ENCODE measurements around the gene SEL1L.

The SEL1L gene

DNA sequence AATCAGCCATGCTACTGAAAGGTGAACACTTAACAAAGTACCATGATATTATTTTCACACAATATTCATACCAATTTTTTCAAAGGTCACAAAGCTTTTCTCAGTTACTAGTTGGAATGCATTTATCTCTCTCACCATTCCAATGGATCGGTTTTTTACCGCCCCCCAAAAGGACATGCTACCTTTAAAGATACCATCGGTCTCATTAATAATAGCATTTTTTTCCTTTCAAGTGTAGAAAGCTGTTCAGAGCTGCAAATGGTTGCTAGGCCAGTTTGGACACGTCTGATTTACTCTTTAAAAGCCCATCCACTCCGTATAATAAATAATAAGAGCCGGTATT, 98.6 kb downstream of the SEL1L start:
- no peaks in the 10 kb centered on the region for H3K36me3 ChIP-seq (ENCODE audit: control insufficient read depth in 2 of 2, insufficient read depth in 1 of 2, low read length in 2 of 2)
- TF ChIP-seq ZNF747 (tag by site-specific recombination; IDR thresholded peaks at IDR 0.05) (no peak), ZNF354C (tag by site-specific recombination; IDR thresholded peaks at IDR 0.05; ENCODE audit: borderline replicate concordance, low read depth) (no peak), ZNF350 (tag by site-specific recombination; IDR thresholded peaks at IDR 0.05) (no peak), ZNF658 (tag by site-specific recombination; IDR thresholded peaks at IDR 0.05) (no peak), ZNF501 (tag by site-specific recombination; IDR thresholded peaks at IDR 0.05) (no peak), ZNF549 (tag by site-specific recombination; IDR thresholded peaks at IDR 0.05) (no peak), ZNF157 (tag by site-specific recombination; IDR thresholded peaks at IDR 0.05) (no peak), ZSCAN16 (tag by site-specific recombination; IDR thresholded peaks at IDR 0.05) (no peak), HOXA7 (CRISPR knock-in tag; IDR thresholded peaks at IDR 0.05; ENCODE audit: borderline replicate concordance) (no peak), ZNF169 (tag by site-specific recombination; IDR thresholded peaks at IDR 0.05) (no peak)
- TF ChIP-seq, protein P1, sequence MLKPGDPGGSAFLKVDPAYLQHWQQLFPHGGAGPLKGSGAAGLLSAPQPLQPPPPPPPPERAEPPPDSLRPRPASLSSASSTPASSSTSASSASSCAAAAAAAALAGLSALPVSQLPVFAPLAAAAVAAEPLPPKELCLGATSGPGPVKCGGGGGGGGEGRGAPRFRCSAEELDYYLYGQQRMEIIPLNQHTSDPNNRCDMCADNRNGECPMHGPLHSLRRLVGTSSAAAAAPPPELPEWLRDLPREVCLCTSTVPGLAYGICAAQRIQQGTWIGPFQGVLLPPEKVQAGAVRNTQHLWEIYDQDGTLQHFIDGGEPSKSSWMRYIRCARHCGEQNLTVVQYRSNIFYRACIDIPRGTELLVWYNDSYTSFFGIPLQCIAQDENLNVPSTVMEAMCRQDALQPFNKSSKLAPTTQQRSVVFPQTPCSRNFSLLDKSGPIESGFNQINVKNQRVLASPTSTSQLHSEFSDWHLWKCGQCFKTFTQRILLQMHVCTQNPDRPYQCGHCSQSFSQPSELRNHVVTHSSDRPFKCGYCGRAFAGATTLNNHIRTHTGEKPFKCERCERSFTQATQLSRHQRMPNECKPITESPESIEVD (tag by site-specific recombination; IDR thresholded peaks at IDR 0.05) = no peak
- TF ChIP-seq, protein P2, sequence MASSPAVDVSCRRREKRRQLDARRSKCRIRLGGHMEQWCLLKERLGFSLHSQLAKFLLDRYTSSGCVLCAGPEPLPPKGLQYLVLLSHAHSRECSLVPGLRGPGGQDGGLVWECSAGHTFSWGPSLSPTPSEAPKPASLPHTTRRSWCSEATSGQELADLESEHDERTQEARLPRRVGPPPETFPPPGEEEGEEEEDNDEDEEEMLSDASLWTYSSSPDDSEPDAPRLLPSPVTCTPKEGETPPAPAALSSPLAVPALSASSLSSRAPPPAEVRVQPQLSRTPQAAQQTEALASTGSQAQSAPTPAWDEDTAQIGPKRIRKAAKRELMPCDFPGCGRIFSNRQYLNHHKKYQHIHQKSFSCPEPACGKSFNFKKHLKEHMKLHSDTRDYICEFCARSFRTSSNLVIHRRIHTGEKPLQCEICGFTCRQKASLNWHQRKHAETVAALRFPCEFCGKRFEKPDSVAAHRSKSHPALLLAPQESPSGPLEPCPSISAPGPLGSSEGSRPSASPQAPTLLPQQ (tag by site-specific recombination; IDR thresholded peaks at IDR 0.05) = no peak
- no peaks in the 10 kb centered on the region for H3K9me3 ChIP-seq (ENCODE audit: control insufficient read depth, insufficient read depth, low read depth, low read length)
- ChIA-PET CTCF (interaction anchor here (1.1 to 2.2 kb wide), 2 partner anchors 13 to 18 kb away, joined by 3 to 11 read pairs; no protein-coding TSS in a partner anchor), POLR2A (interaction anchor here (1.9 kb wide), 1 partner anchor 214 kb away, joined by 9 read pairs; the partner anchor contains the start of gene GTF2A1)
- peak overlapping the region; percentile 69 for H3K4me3 ChIP-seq (ENCODE audit: low read depth, low read length)
- no peak overlapping the region for H3K27ac ChIP-seq (ENCODE audit: extremely low read depth, low read depth, low read length)
- H3K4me1 ChIP-seq (ENCODE audit: control insufficient read depth, insufficient read depth, low read length) = peaks cover 18% of the 10 kb centered on the region

DNA sequence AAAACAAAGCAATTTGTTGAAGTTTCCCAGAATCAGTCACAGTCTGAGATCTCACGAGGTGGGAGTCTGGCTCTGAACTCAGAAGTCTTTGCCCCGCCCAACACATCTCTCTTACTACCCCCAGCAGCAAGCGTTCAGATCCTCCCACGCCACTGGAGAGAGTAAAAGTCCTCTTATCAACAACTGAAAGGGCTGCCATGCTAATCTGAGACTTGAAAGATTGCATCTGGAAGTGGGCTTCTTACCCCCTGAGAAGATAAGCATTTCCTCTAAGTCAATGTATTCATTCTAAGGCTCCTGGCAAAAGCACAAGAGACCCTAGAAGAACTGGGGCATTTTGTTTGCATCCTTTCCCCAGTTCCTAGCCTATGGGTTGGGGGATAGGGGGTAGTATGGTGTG, 99.4 kb downstream of the SEL1L start:
- no peak for TF ChIP-seq ZNF23 (tag by site-specific recombination; IDR thresholded peaks at IDR 0.05; ENCODE audit: borderline replicate concordance)
- peak; percentile 60 for TF ChIP-seq ZFHX2 (tag by site-specific recombination; conservative IDR thresholded peaks at IDR 0.05)
- peak; percentile 51; the same call in 1 of the 2 replicates for TF ChIP-seq EGR2 (tag by site-specific recombination; IDR thresholded peaks at IDR 0.05; ENCODE audit: low read depth)
- no peak for TF ChIP-seq ZNF837 (tag by site-specific recombination; IDR thresholded peaks at IDR 0.05)
- ChIA-PET POLR2A (no interaction called here), CTCF (interaction anchor here (0.7 kb wide), 1 partner anchor 165 kb away, joined by 3 read pairs; no protein-coding TSS in a partner anchor)
- H3K36me3 ChIP-seq (ENCODE audit: control insufficient read depth in 2 of 2, insufficient read depth in 1 of 2, low read length in 2 of 2) = no peaks in the 10 kb centered on the region
- H3K27ac ChIP-seq (ENCODE audit: extremely low read depth, low read depth, low read length) = no peak overlapping the region
- H3K4me1 ChIP-seq (ENCODE audit: control insufficient read depth, insufficient read depth, low read length) = peaks cover 18% of the 10 kb centered on the region
- no peak overlapping the region for H3K4me3 ChIP-seq (ENCODE audit: low read depth, low read length)
- H3K9me3 ChIP-seq (ENCODE audit: control insufficient read depth, insufficient read depth, low read depth, low read length) = no peaks in the 10 kb centered on the region

DNA sequence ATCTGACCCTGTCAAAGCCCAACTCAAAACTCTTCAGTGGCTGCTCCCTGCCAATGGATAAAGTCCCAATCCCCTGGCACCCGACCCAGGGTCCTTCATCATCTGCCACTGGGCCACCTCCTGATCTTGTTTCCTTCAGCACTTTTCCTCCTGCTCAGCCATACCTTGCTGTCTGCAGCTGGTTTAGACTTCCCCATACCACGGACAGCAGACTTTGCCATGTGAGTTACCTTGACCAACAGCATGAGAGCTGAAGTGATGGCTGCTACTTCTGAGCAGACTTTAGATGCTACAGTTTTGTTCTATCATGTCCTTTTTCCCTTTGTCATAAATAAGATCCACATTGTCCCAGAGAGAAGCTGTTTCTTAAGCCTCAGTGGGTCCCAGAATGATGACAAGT, 100.3 kb downstream of the SEL1L start:
- Histone ChIP-seq H3K4me3 (ENCODE audit: low read depth, low read length) (no peak overlapping the region), H3K36me3 (ENCODE audit: control insufficient read depth in 2 of 2, insufficient read depth in 1 of 2, low read length in 2 of 2) (no peaks in the 10 kb centered on the region), H3K9me3 (ENCODE audit: control insufficient read depth, insufficient read depth, low read depth, low read length) (no peaks in the 10 kb centered on the region), H3K27ac (ENCODE audit: extremely low read depth, low read depth, low read length) (no peak overlapping the region), H3K4me1 (ENCODE audit: control insufficient read depth, insufficient read depth, low read length) (peaks cover 18% of the 10 kb centered on the region)
- ChIA-PET CTCF (interaction anchor here (0.6 kb wide), 1 partner anchor 194 kb away, joined by 5 read pairs; no protein-coding TSS in a partner anchor), POLR2A (no interaction called here)
- TF ChIP-seq, protein P3, sequence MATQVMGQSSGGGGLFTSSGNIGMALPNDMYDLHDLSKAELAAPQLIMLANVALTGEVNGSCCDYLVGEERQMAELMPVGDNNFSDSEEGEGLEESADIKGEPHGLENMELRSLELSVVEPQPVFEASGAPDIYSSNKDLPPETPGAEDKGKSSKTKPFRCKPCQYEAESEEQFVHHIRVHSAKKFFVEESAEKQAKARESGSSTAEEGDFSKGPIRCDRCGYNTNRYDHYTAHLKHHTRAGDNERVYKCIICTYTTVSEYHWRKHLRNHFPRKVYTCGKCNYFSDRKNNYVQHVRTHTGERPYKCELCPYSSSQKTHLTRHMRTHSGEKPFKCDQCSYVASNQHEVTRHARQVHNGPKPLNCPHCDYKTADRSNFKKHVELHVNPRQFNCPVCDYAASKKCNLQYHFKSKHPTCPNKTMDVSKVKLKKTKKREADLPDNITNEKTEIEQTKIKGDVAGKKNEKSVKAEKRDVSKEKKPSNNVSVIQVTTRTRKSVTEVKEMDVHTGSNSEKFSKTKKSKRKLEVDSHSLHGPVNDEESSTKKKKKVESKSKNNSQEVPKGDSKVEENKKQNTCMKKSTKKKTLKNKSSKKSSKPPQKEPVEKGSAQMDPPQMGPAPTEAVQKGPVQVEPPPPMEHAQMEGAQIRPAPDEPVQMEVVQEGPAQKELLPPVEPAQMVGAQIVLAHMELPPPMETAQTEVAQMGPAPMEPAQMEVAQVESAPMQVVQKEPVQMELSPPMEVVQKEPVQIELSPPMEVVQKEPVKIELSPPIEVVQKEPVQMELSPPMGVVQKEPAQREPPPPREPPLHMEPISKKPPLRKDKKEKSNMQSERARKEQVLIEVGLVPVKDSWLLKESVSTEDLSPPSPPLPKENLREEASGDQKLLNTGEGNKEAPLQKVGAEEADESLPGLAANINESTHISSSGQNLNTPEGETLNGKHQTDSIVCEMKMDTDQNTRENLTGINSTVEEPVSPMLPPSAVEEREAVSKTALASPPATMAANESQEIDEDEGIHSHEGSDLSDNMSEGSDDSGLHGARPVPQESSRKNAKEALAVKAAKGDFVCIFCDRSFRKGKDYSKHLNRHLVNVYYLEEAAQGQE (tag by site-specific recombination; IDR thresholded peaks at IDR 0.05) = peak; percentile 94
- TF ChIP-seq HOXC10 (CRISPR knock-in tag; IDR thresholded peaks at IDR 0.05) = no peak

Measured in HEK293 (cell line).